ENCODE results near the gene ARRDC4.

ARRDC4 gene

DNA sequence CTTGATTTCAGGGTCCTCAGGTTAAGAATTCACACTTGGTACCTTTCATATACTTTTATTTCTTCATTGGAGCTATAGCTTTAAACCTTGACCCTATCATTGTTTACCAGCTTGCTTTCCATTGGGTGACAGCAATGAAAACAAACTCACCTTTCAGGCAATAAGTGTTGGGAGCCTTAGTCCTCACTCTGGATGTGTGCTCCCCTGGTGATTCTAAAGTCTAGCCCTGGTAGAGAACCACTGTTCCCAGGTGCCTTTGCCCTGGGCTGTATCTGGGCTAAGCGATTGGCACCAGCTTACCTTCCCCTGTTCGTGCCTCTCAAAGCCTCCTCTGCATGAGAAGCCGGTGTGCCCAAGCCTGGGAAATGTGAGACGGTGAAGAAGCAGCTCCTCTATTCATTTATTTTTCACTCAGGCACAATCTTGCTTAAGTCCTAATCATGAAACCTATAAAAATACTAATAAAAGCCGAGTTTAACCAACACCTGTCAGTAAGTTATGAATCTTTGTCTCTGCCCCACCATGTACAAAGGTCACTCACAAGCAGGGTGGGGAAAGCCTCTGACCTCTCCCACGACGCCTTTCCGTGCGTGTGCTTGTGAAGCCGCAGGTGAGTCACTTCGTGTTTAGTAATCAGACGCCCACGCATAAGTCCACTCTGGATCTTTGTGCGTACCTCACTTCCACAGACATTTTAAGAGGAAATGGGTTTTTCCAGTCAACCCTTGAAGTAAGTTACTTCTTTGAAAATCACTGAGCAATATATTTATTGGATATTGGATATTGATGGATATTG is 12.8 kb upstream of the ARRDC4 start:
- no peak for DNase-seq (ENCODE audit: extremely low read depth, insufficient read length)
- no peak for TF ChIP-seq CTCF (IDR thresholded peaks at IDR 0.05; ENCODE audit: insufficient read depth, low read length, poor library complexity, severe bottlenecking)

GRCh38 chr15:97953254-97953653 is 7.2 kb upstream of the ARRDC4 start:
- no peaks in the 10 kb centered on the region for H3K36me3 ChIP-seq (ENCODE audit: control insufficient read depth, insufficient read depth, low read length)
- TF ChIP-seq CTCF (IDR thresholded peaks at IDR 0.05; ENCODE audit: insufficient read depth, low read length, poor library complexity, severe bottlenecking), result no peak
- H3K27me3 ChIP-seq (replicated peaks; ENCODE audit: control insufficient read depth, insufficient read depth, low read length), result no peaks in the 10 kb centered on the region
- no peak overlapping the region for H3K4me3 ChIP-seq (replicated peaks; ENCODE audit: low read depth, low read length)
- no peak for DNase-seq (ENCODE audit: extremely low read depth, insufficient read length)

More for the DNA sequence above, 12.8 kb upstream of the ARRDC4 start:
- Histone ChIP-seq H3K4me3 (replicated peaks; ENCODE audit: low read depth, low read length) (no peak overlapping the region), H3K27me3 (replicated peaks; ENCODE audit: control insufficient read depth, insufficient read depth, low read length) (no peaks in the 10 kb centered on the region), H3K36me3 (ENCODE audit: control insufficient read depth, insufficient read depth, low read length) (no peaks in the 10 kb centered on the region)

GRCh38 chr15:97953748-97954147 is 6.8 kb upstream of the ARRDC4 start:
- TF ChIP-seq CTCF (IDR thresholded peaks at IDR 0.05; ENCODE audit: insufficient read depth, low read length, poor library complexity, severe bottlenecking), result no peak
- no peaks in the 10 kb centered on the region for H3K27me3 ChIP-seq (replicated peaks; ENCODE audit: control insufficient read depth, insufficient read depth, low read length)
- no peak for DNase-seq (ENCODE audit: extremely low read depth, insufficient read length)

DNA sequence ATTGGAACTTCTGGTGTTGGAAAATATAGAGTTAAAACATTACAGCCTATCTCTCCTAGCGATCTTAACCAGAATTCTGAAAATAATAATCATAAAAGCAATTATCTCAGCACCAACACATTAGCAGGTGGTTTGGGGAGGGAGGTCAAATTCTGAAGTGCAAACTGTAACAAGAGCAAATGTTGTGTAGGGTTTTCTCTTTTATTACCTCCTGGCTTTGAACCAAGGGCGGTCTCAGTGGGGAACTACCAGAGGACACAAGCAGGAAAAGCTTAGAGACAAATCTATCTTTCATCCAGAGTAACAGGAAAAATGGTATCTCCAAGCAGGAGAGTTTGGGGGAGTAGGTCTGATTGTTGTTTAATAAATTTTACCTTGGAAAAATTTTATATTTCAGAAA is 5.5 kb upstream of the ARRDC4 start:
- Histone ChIP-seq H3K27me3 (replicated peaks; ENCODE audit: control insufficient read depth, insufficient read depth, low read length) (no peaks in the 10 kb centered on the region), H3K4me3 (replicated peaks; ENCODE audit: low read depth, low read length) (no peak overlapping the region), H3K36me3 (ENCODE audit: control insufficient read depth, insufficient read depth, low read length) (no peaks in the 10 kb centered on the region)
- TF ChIP-seq CTCF (IDR thresholded peaks at IDR 0.05; ENCODE audit: insufficient read depth, low read length, poor library complexity, severe bottlenecking), result no peak
- DNase-seq (ENCODE audit: extremely low read depth, insufficient read length), result no peak

More at GRCh38 chr15:97953748-97954147, 6.8 kb upstream of the ARRDC4 start:
- Histone ChIP-seq H3K4me3 (replicated peaks; ENCODE audit: low read depth, low read length) (no peak overlapping the region), H3K36me3 (ENCODE audit: control insufficient read depth, insufficient read depth, low read length) (no peaks in the 10 kb centered on the region)

- no peak for TF ChIP-seq CTCF (IDR thresholded peaks at IDR 0.05; ENCODE audit: insufficient read depth, low read length, poor library complexity, severe bottlenecking)
- no peak overlapping the region for H3K4me3 ChIP-seq (replicated peaks; ENCODE audit: low read depth, low read length)
- DNase-seq (ENCODE audit: extremely low read depth, insufficient read length), result no peak
- H3K36me3 ChIP-seq (ENCODE audit: control insufficient read depth, insufficient read depth, low read length), result no peaks in the 10 kb centered on the region
- H3K27me3 ChIP-seq (replicated peaks; ENCODE audit: control insufficient read depth, insufficient read depth, low read length), result no peaks in the 10 kb centered on the region
These were observed 5.0 kb upstream of the ARRDC4 start for GRCh38 chr15:97955529-97955928.

Data from GM06990 (cell line).